CD8-positive, alpha-beta memory T cell (primary cell): ENCODE measurements around the gene OSBP2. TPM values are rescaled to one million over a fixed set of nuclear protein-coding genes. Genes with fewer than 3 reads are reported as not detected.

ENCODE experiments used
- CTCF ChIA-PET: fragments of 350-600 bp; sonication (Branson Sonifier 250); formaldehyde crosslinking; loops from one replicate; lab custom pipeline; 2021; ENCODE audit warnings: antibody characterized with exemption; lab: Charles Lee
- POLR2A ChIA-PET: fragments of 350-600 bp; sonication (Branson Sonifier 250); formaldehyde crosslinking; loops from one replicate; lab custom pipeline; 2021; ENCODE audit warnings: antibody characterized with exemption; lab: Charles Lee
- DNase-seq, 5 donors: peaks; one replicate each; pipeline versions ENCODE4 v3.0.0 to v3.0.0-alpha.2; 2020 to 2022; ENCODE audit warnings: mixed read lengths in 1 of 5
- H3K27ac ChIP-seq: one replicate; pipeline ENCODE4 v1.7.0; 2013; ENCODE audit warnings: low read depth, mild to moderate bottlenecking, low read length, moderate library complexity
- H3K27me3 ChIP-seq: 2 replicates; pipeline ENCODE4 v1.7.0; 2013; ENCODE audit warnings: low read length, mild to moderate bottlenecking; ENCODE audit not compliant: insufficient read depth, poor library complexity, severe bottlenecking
- H3K36me3 ChIP-seq: 2 replicates; pipeline ENCODE4 v1.7.0; 2013; ENCODE audit warnings: mild to moderate bottlenecking, low read length, moderate library complexity; ENCODE audit not compliant: insufficient read depth
- H3K4me1 ChIP-seq: 2 replicates; pipeline ENCODE4 v1.7.0; 2013; ENCODE audit warnings: mild to moderate bottlenecking, low read length, moderate library complexity; ENCODE audit not compliant: insufficient read depth
- H3K4me3 ChIP-seq: 2 replicates; pipeline ENCODE4 v1.7.0; 2013; ENCODE audit warnings: mild to moderate bottlenecking, low read length
- H3K9me3 ChIP-seq: 2 replicates; pipeline ENCODE4 v1.7.0; 2013; ENCODE audit warnings: mild to moderate bottlenecking, low read length
- H3K27ac Mint-ChIP-seq, 8 donors: one replicate each; pipeline ENCODE4 v1.8.0; 2020 to 2021; ENCODE audit warnings: mixed read lengths in 8 of 8, mild to moderate bottlenecking in 6 of 8, inconsistent platforms in 3 of 8, moderate library complexity in 3 of 8
- H3K27me3 Mint-ChIP-seq, 2 donors: one replicate each; pipeline ENCODE4 v1.8.0; 2020 to 2021; ENCODE audit warnings: mixed read lengths in 2 of 2, mild to moderate bottlenecking in 1 of 2, moderate library complexity in 1 of 2
- H3K36me3 Mint-ChIP-seq, 3 donors: one replicate each; pipeline ENCODE4 v1.8.0; 2020 to 2021; ENCODE audit warnings: mixed read lengths in 3 of 3, inconsistent platforms in 1 of 3, mild to moderate bottlenecking in 1 of 3
- H3K4me1 Mint-ChIP-seq, 3 donors: one replicate each; pipeline ENCODE4 v1.8.0; 2020 to 2021; ENCODE audit warnings: mixed read lengths in 3 of 3, inconsistent platforms in 1 of 3, mild to moderate bottlenecking in 1 of 3
- H3K4me3 Mint-ChIP-seq, 7 donors: one replicate each; pipeline ENCODE4 v1.8.0; 2020 to 2021; ENCODE audit warnings: mixed read lengths in 7 of 7, mild to moderate bottlenecking in 6 of 7, moderate library complexity in 4 of 7, inconsistent platforms in 2 of 7
- H3K9me3 Mint-ChIP-seq, 5 donors: one replicate each; pipeline ENCODE4 v1.8.0; 2020 to 2022; ENCODE audit warnings: mixed read lengths in 5 of 5, mild to moderate bottlenecking in 3 of 5, moderate library complexity in 2 of 5, inconsistent platforms in 1 of 5
- polyA plus RNA-seq: library from polyadenylated mRNA; unstranded; fragments of 300-500 nt; fragmentation: Illumina TruSeq; gene quantifications from one replicate; pipeline ENCODE4 v1.2.3, GENCODE V29; 2021
- total RNA-seq, 2 experiments: library from RNA; stranded (reverse); gene quantifications; one replicate each; pipeline ENCODE4 v1.2.3, GENCODE V29; 2021

Gene OSBP2
- total and polyA plus RNA-seq, 3 experiments from 2014 or later: 0.66 to 0.74 (median 0.74) TPM

GRCh38 chr22:30781271-30781875 lies 86.7 kb downstream of the OSBP2 start:
- no peaks in the 10 kb centered on the region for H3K4me1 ChIP-seq
- Mint-ChIP-seq H3K4me3 (no peak overlapping the region), H3K27me3 (peaks cover 0 to 2% of the 10 kb centered on the region in 2 donors), H3K9me3 (no peaks in the 10 kb centered on the region), H3K4me1 (no peaks in the 10 kb centered on the region), H3K36me3 (no peaks in the 10 kb centered on the region), H3K27ac (no peak overlapping the region)
- no peaks in the 10 kb centered on the region for H3K9me3 ChIP-seq
- ChIA-PET POLR2A (no interaction called here), CTCF (no interaction called here)
- DNase-seq: no peak
- no peaks in the 10 kb centered on the region for H3K27me3 ChIP-seq
- no peak overlapping the region for H3K27ac ChIP-seq
- H3K4me3 ChIP-seq: no peak overlapping the region
- no peaks in the 10 kb centered on the region for H3K36me3 ChIP-seq

DNA sequence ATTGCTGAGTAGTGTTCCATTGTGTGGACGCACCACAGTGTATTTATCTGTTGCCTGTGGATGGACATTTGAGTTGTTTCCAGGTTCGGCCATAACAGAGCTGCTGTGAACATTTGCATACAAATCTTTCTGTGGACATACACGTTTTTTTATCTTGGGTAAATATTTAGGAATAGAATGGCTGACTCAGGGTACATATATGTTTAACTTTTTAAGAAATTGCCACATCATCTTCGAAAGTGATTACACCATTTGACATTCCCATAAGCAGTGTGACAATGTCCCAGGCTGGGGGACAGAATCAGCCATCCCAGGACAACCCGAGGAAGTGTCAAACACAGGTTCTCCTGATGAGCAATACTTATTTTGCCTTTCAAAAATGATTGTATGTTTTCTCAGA lies 87.9 kb downstream of the OSBP2 start:
- CTCF ChIA-PET: no interaction called here
- DNase-seq: no peak
- no peaks in the 10 kb centered on the region for H3K9me3 ChIP-seq

GRCh38 chr22:30783021-30783420 lies 88.3 kb downstream of the OSBP2 start:
- no peaks in the 10 kb centered on the region for H3K9me3 ChIP-seq
- no peaks in the 10 kb centered on the region for H3K36me3 Mint-ChIP-seq
- no peak overlapping the region for H3K4me3 Mint-ChIP-seq
- no peaks in the 10 kb centered on the region for H3K36me3 ChIP-seq
- no peaks in the 10 kb centered on the region for H3K27me3 ChIP-seq
- H3K27ac ChIP-seq: no peak overlapping the region
- DNase-seq: no peak
- ChIA-PET POLR2A (no interaction called here), CTCF (no interaction called here)
- no peaks in the 10 kb centered on the region for H3K4me1 ChIP-seq
- H3K27ac Mint-ChIP-seq: no peak overlapping the region
- peaks cover 0 to 2% of the 10 kb centered on the region in 2 donors for H3K27me3 Mint-ChIP-seq
- H3K4me1 Mint-ChIP-seq: no peaks in the 10 kb centered on the region
- no peak overlapping the region for H3K4me3 ChIP-seq
- H3K9me3 Mint-ChIP-seq: no peaks in the 10 kb centered on the region

More for the DNA sequence above, 87.9 kb downstream of the OSBP2 start:
- Mint-ChIP-seq H3K4me3 (no peak overlapping the region), H3K27me3 (peaks cover 0 to 2% of the 10 kb centered on the region in 2 donors), H3K4me1 (no peaks in the 10 kb centered on the region), H3K36me3 (no peaks in the 10 kb centered on the region), H3K27ac (no peak overlapping the region), H3K9me3 (no peaks in the 10 kb centered on the region)
- no peak overlapping the region for H3K27ac ChIP-seq
- no peaks in the 10 kb centered on the region for H3K4me1 ChIP-seq
- no peaks in the 10 kb centered on the region for H3K36me3 ChIP-seq
- H3K4me3 ChIP-seq: no peak overlapping the region
- POLR2A ChIA-PET: no interaction called here
- H3K27me3 ChIP-seq: no peaks in the 10 kb centered on the region

DNA sequence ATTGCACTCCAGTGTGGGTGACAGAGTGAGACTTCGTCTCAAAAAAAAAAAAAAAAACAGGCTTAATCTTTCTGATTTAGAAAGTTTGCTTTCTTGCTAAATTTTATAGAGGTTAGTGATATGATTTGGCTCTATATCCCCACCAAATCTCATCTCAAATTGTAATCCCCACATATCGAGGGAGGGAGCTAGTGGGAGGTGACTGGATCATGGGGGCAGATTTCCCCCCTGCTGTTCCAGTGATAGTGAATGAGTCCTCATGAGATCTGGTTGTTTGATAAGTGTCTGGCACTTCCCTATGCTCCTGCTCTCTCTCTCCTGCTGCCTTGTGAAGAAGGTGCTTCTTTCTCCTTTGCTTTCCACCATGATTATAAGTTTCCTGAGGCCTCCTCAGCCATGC lies 90.9 kb downstream of the OSBP2 start:
- Histone ChIP-seq H3K4me3 (no peak overlapping the region), H3K27ac (no peak overlapping the region), H3K27me3 (no peaks in the 10 kb centered on the region), H3K4me1 (no peaks in the 10 kb centered on the region), H3K36me3 (no peaks in the 10 kb centered on the region), H3K9me3 (no peaks in the 10 kb centered on the region)
- H3K36me3 Mint-ChIP-seq: no peaks in the 10 kb centered on the region
- H3K4me3 Mint-ChIP-seq: no peak overlapping the region
- no peaks in the 10 kb centered on the region for H3K9me3 Mint-ChIP-seq
- POLR2A ChIA-PET: no interaction called here
- H3K4me1 Mint-ChIP-seq: no peaks in the 10 kb centered on the region
- H3K27me3 Mint-ChIP-seq: peaks cover 0 to 4% of the 10 kb centered on the region in 2 donors
- CTCF ChIA-PET: no interaction called here
- no peak for DNase-seq
- H3K27ac Mint-ChIP-seq: no peak overlapping the region

DNA sequence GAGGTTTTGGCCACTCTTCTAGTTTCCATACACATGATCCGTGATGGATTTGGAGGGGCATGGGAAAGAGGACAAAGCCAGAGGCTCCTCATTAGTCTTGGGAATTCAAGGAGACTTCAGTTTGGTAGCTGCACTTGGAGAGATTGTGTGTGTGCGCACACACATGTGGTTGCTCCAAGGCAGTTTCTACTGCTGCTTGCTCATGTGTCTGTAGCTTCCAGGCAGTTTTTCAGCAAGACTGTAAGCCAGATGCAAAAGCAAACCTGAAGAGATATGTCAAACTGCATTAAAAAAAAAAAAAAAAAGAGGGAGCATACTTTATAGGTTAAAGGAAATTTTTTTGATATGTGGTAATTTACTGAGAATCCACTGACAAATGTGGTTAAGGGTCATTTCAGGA lies 95.7 kb downstream of the OSBP2 start:
- Histone ChIP-seq H3K36me3 (no peaks in the 10 kb centered on the region), H3K27ac (no peak overlapping the region), H3K9me3 (no peaks in the 10 kb centered on the region), H3K4me3 (no peak overlapping the region), H3K4me1 (no peaks in the 10 kb centered on the region), H3K27me3 (no peaks in the 10 kb centered on the region)
- no peak for DNase-seq
- ChIA-PET POLR2A (no interaction called here), CTCF (interaction anchor here (0.7 kb wide), 1 partner anchor 27 kb away, joined by 3 read pairs; no protein-coding TSS in a partner anchor)
- peak overlapping the region in 1 of 8 donors; percentile 40 for H3K27ac Mint-ChIP-seq
- peaks cover 0 to 4% (median 0%) of the 10 kb centered on the region in 3 donors for H3K36me3 Mint-ChIP-seq
- H3K4me3 Mint-ChIP-seq: no peak overlapping the region
- H3K9me3 Mint-ChIP-seq: peaks cover 0 to 4% (median 0%) of the 10 kb centered on the region in 5 donors
- peaks cover 0 to 2% of the 10 kb centered on the region in 2 donors for H3K27me3 Mint-ChIP-seq
- no peaks in the 10 kb centered on the region for H3K4me1 Mint-ChIP-seq

DNA sequence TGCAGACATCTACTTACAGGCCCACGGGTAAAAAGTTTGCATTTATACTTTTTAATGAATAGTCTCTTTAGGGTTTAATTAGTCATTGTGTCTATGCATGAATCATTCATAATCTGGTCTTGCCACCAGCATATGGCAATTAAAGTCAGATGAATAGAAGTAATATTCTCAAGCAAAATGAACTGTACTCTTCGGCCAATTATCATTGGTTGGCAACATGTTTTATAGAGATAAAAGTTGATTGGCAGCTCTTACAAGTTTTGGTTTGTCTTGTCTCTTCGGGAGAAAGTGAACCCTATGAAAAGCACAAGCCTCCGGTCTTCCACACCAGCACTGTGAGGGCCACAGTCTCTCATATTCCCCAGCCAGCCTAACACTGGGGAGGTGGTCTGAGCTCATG lies 97.8 kb downstream of the OSBP2 start:
- no peak overlapping the region for H3K27ac ChIP-seq
- peaks cover 0 to 4% (median 0%) of the 10 kb centered on the region in 3 donors for H3K36me3 Mint-ChIP-seq
- no peaks in the 10 kb centered on the region for H3K4me1 Mint-ChIP-seq
- peaks cover 0 to 4% (median 0%) of the 10 kb centered on the region in 5 donors for H3K9me3 Mint-ChIP-seq
- no peak for DNase-seq
- CTCF ChIA-PET: no interaction called here
- H3K27me3 Mint-ChIP-seq: peaks cover 0 to 2% of the 10 kb centered on the region in 2 donors
- no peaks in the 10 kb centered on the region for H3K4me1 ChIP-seq
- H3K36me3 ChIP-seq: no peaks in the 10 kb centered on the region
- POLR2A ChIA-PET: no interaction called here
- no peaks in the 10 kb centered on the region for H3K27me3 ChIP-seq
- no peak overlapping the region for H3K27ac Mint-ChIP-seq
- no peak overlapping the region for H3K4me3 ChIP-seq
- no peaks in the 10 kb centered on the region for H3K9me3 ChIP-seq
- no peak overlapping the region for H3K4me3 Mint-ChIP-seq

GRCh38 chr22:30795118-30795517 lies 100.4 kb downstream of the OSBP2 start:
- Mint-ChIP-seq H3K4me1 (no peaks in the 10 kb centered on the region), H3K4me3 (no peak overlapping the region), H3K36me3 (peaks cover 0 to 8% (median 1%) of the 10 kb centered on the region in 3 donors), H3K27ac (peak overlapping the region in 1 of 8 donors; percentile 18), H3K27me3 (peaks cover 3 to 17% of the 10 kb centered on the region in 2 donors), H3K9me3 (peaks cover 0 to 4% (median 0%) of the 10 kb centered on the region in 5 donors)
- Histone ChIP-seq H3K27ac (no peak overlapping the region), H3K36me3 (no peaks in the 10 kb centered on the region), H3K9me3 (no peaks in the 10 kb centered on the region), H3K4me3 (no peak overlapping the region), H3K27me3 (peaks cover 2% of the 10 kb centered on the region), H3K4me1 (no peaks in the 10 kb centered on the region)
- POLR2A ChIA-PET: no interaction called here
- no peak for DNase-seq
- CTCF ChIA-PET: no interaction called here

GRCh38 chr22:30801695-30802094 lies 107.0 kb downstream of the OSBP2 start:
- Mint-ChIP-seq H3K27me3 (peaks cover 32 to 65% of the 10 kb centered on the region in 2 donors), H3K9me3 (peaks cover 0 to 7% (median 0%) of the 10 kb centered on the region in 5 donors), H3K27ac (no peak overlapping the region), H3K4me1 (peaks cover 2 to 5% (median 5%) of the 10 kb centered on the region in 3 donors), H3K36me3 (peaks cover 0 to 11% (median 1%) of the 10 kb centered on the region in 3 donors), H3K4me3 (peak overlapping the region in 1 of 7 donors; percentile 44)
- CTCF ChIA-PET: no interaction called here
- Histone ChIP-seq H3K36me3 (no peaks in the 10 kb centered on the region), H3K4me1 (no peaks in the 10 kb centered on the region), H3K4me3 (no peak overlapping the region), H3K27me3 (peaks cover 20% of the 10 kb centered on the region), H3K9me3 (no peaks in the 10 kb centered on the region), H3K27ac (no peak overlapping the region)
- POLR2A ChIA-PET: no interaction called here
- DNase-seq: no peak
